CD4-positive, alpha-beta memory T cell (primary cell): ENCODE results near the gene SNAPC2. TPM values are rescaled to one million over a fixed set of nuclear protein-coding genes. Genes with fewer than 3 reads are reported as not detected.
"Not testable (repeated sequence)": the region's sequence is repeated elsewhere in the genome, so short reads cannot be mapped to it uniquely, and the experiment has no call there.

Experiments
- CTCF ChIA-PET: fragments of 350-600 bp; sonication (Branson Sonifier 250); formaldehyde crosslinking; loops from one replicate; lab custom pipeline; 2021; ENCODE audit warnings: inconsistent platforms; ENCODE audit not compliant: partially characterized antibody; lab: Charles Lee
- POLR2A ChIA-PET: fragments of 350-600 bp; sonication (Branson Sonifier 250); formaldehyde crosslinking; loops from one replicate; lab custom pipeline; 2021; ENCODE audit not compliant: partially characterized antibody; lab: Charles Lee
- DNase-seq, 5 donors: peaks; one replicate each; pipeline versions ENCODE4 v3.0.0 to v3.0.0-alpha.2; 2020 to 2022; ENCODE audit warnings: mixed read lengths in 1 of 5
- H3K27ac ChIP-seq: one replicate; pipeline ENCODE4 v1.7.0; 2013; ENCODE audit warnings: low read depth, low read length
- H3K27me3 ChIP-seq: 2 replicates; pipeline ENCODE4 v1.7.0; 2013; ENCODE audit warnings: mild to moderate bottlenecking, low read length, moderate library complexity; ENCODE audit not compliant: insufficient read depth
- H3K36me3 ChIP-seq: 2 replicates; pipeline ENCODE4 v1.7.0; 2013; ENCODE audit warnings: mild to moderate bottlenecking, low read length, moderate library complexity; ENCODE audit not compliant: insufficient read depth
- H3K4me1 ChIP-seq: 2 replicates; pipeline ENCODE4 v1.7.0; 2013; ENCODE audit warnings: mild to moderate bottlenecking, low read length, moderate library complexity; ENCODE audit not compliant: insufficient read depth
- H3K4me3 ChIP-seq, 2 donors: one replicate each; pipeline ENCODE4 v1.7.0; 2013; ENCODE audit warnings: low read length in 2 of 2, mild to moderate bottlenecking in 1 of 2
- H3K9me3 ChIP-seq, 2 donors: one replicate each; pipeline ENCODE4 v1.7.0; 2013; ENCODE audit warnings: low read length in 2 of 2, control low read depth in 1 of 2; ENCODE audit not compliant: control insufficient read depth in 1 of 2
- H3K27ac Mint-ChIP-seq, 7 donors: one replicate each; pipeline ENCODE4 v1.8.0; 2020 to 2021; ENCODE audit warnings: mixed read lengths in 7 of 7, mild to moderate bottlenecking in 6 of 7, inconsistent platforms in 3 of 7, moderate library complexity in 3 of 7
- H3K27me3 Mint-ChIP-seq, 2 donors: one replicate each; pipeline ENCODE4 v1.8.0; 2020 to 2021; ENCODE audit warnings: mixed read lengths in 2 of 2
- H3K36me3 Mint-ChIP-seq, 2 donors: one replicate each; pipeline ENCODE4 v1.8.0; 2020 to 2021; ENCODE audit warnings: mixed read lengths in 2 of 2, inconsistent platforms in 1 of 2, mild to moderate bottlenecking in 1 of 2
- H3K4me1 Mint-ChIP-seq, 4 donors: one replicate each; pipeline ENCODE4 v1.8.0; 2020 to 2021; ENCODE audit warnings: mixed read lengths in 4 of 4, mild to moderate bottlenecking in 1 of 4
- H3K4me3 Mint-ChIP-seq, 8 donors: one replicate each; pipeline ENCODE4 v1.8.0; 2020 to 2021; ENCODE audit warnings: mixed read lengths in 8 of 8, mild to moderate bottlenecking in 7 of 8, moderate library complexity in 6 of 8, inconsistent platforms in 3 of 8
- H3K9me3 Mint-ChIP-seq, 8 donors: one replicate each; pipeline ENCODE4 v1.8.0; 2020 to 2021; ENCODE audit warnings: mixed read lengths in 8 of 8, mild to moderate bottlenecking in 5 of 8, inconsistent platforms in 3 of 8, moderate library complexity in 1 of 8
- intact Hi-C: fragments of 100-400 bp; cut with micrococcal nuclease; formaldehyde crosslinking; loops from one replicate; pipeline ENCODE4 v1.15.1; 2023
- polyA plus RNA-seq, 2 donors: library from polyadenylated mRNA; unstranded; fragments of 300-500 nt; fragmentation: Illumina TruSeq; gene quantifications; one replicate each; pipeline ENCODE4 v1.2.3, GENCODE V29; 2021
- total RNA-seq, 2 experiments: library from RNA; stranded (reverse); gene quantifications; one replicate each; pipeline ENCODE4 v1.2.3, GENCODE V29; 2021

SNAPC2 gene
- total and polyA plus RNA-seq, 4 experiments from 2014 or later, result 9.0 to 22.1 (median 17.6) TPM

DNA sequence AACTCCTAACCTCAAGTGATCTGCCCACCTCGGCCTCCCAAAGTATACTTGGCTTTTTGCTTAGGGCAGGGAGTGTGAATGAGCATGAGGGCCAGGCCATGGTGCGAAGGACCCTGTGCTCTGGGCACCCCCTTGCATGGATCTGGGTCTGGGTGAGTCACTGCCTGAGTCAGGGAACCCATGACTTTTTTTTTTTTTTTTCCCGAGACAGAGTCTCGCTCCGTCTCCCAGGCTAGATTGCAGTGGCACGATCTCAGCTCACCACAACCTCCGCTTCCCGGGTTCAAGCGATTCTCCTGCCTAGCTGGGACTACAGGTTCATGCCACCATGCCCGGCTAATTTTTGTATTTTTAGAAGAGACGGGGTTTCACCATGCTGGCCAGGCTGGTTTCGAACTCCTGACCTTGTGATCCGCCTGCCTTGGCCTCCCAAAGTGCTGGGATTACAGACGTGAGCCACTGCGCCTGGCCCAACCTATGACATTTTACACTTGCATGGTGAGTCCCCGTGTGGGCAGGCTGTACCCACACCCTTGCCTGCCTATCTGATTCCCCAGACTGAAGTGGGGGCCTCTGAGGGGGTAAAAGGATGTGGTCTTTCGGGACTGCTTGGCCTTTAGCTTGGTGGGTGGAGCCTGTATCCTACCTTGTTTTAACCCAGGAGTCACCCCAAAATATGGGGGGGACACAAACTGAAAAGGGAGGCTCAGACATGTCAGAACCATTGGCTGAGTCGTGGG lies 26.6 kb upstream of the SNAPC2 start:
- H3K27me3 ChIP-seq, H3K36me3 ChIP-seq, intact Hi-C loops, H3K9me3 ChIP-seq, DNase-seq, H3K9me3 Mint-ChIP-seq, H3K4me1 ChIP-seq, H3K4me3 ChIP-seq, H3K27ac Mint-ChIP-seq, POLR2A ChIA-PET, H3K36me3 Mint-ChIP-seq, H3K4me3 Mint-ChIP-seq, H3K27ac ChIP-seq, H3K4me1 Mint-ChIP-seq: not testable (repeated sequence)
- CTCF ChIA-PET, result interaction anchor here (0.6 kb wide), 1 partner anchor 8 kb away, joined by 4 read pairs; no protein-coding TSS in a partner anchor
- H3K27me3 Mint-ChIP-seq, result peaks cover 9 to 13% of the 10 kb centered on the region in 2 donors

DNA sequence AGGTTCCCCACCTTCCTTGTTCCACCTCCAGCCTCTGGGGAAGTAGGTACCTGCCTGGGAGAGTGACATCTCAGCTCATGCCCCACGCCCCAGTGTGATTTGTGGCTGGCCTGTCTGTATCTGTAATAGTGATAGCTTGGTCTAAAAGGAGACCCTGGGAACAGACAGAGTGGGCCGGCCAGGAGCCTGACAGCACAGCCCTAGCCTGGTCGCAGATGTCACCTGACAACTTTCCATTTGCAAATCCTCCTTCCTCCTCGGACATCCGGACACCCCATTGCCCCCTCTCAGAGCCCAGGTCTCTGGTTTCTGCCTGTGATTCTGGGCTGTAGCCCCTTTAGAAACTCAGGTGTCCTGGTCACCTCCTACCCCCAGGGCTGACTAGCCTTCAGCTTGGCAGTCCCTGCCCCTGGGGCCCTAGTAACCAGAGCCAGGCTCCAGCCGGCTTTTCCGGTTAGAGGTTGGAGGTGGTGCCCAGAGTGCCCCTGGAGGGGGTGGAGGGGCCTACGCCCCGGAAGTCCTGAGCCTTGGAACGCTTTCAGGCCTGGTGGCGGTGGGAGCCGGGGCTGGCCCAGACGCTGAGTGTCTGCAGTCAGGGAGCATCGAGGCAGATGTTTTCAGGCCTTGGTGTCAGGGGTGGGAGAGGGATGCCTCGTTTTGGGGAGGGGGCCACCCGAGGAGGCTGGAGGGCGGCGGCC lies 25.4 kb upstream of the SNAPC2 start:
- no peaks in the 10 kb centered on the region for H3K36me3 ChIP-seq
- POLR2A ChIA-PET, result no interaction called here
- no peak overlapping the region for H3K4me3 ChIP-seq
- H3K27ac ChIP-seq, result no peak overlapping the region
- CTCF ChIA-PET, result no interaction called here
- H3K27me3 Mint-ChIP-seq, result peaks cover 10 to 11% of the 10 kb centered on the region in 2 donors
- H3K4me1 Mint-ChIP-seq, result no peaks in the 10 kb centered on the region
- intact Hi-C loops, result no loop called here
- no peak overlapping the region for H3K27ac Mint-ChIP-seq
- H3K9me3 ChIP-seq, result no peaks in the 10 kb centered on the region
- no peaks in the 10 kb centered on the region for H3K27me3 ChIP-seq
- no peak for DNase-seq
- no peaks in the 10 kb centered on the region for H3K9me3 Mint-ChIP-seq
- H3K4me1 ChIP-seq, result no peaks in the 10 kb centered on the region
- H3K36me3 Mint-ChIP-seq, result no peaks in the 10 kb centered on the region
- H3K4me3 Mint-ChIP-seq, result no peak overlapping the region

DNA sequence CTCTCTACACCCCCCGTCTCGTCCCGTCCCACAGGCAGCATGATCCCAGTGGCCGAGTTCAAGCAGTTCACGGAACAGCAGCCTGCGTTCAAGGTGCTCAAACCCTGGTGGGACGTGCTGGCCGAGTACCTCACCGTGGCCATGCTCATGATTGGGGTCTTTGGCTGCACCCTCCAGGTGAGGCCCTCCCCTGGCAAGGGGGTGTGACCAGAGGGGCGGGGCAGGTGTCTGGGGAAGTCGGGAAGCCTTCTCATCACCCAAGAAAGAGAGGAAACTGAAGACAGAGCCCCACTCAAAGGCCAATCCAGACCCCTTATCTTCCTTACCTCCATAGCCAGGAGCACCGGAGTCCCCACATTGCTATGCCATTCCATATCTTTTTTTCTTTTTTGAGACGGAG lies 24.6 kb upstream of the SNAPC2 start:
- Mint-ChIP-seq H3K27me3 (peaks cover 7 to 10% of the 10 kb centered on the region in 2 donors), H3K27ac (no peak overlapping the region), H3K4me1 (no peaks in the 10 kb centered on the region), H3K4me3 (no peak overlapping the region), H3K36me3 (no peaks in the 10 kb centered on the region), H3K9me3 (no peaks in the 10 kb centered on the region)
- Histone ChIP-seq H3K27ac (no peak overlapping the region), H3K4me3 (no peak overlapping the region), H3K27me3 (no peaks in the 10 kb centered on the region), H3K4me1 (no peaks in the 10 kb centered on the region), H3K36me3 (no peaks in the 10 kb centered on the region), H3K9me3 (no peaks in the 10 kb centered on the region)
- POLR2A ChIA-PET, result no interaction called here
- CTCF ChIA-PET, result no interaction called here
- intact Hi-C loops, result no loop called here
- DNase-seq, result no peak

DNA sequence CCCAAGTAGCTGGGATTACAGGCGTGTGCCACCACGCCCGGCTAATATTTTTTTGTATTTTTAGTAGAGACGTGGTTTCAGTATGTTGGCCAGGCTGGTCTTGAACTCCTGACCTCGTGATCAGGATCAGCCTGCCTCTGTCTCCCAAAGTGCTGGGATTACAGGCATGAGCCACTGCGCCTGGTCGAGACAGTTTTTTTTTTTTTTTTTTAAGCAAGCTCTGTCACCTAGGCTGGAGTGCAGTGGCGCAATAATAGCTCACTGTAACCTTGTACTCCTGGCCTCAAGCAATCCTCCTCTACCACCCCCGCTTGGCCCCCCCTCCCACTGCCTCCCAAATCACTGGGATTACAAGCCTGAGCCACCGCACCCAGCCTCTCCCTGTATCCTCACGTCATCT lies 22.8 kb upstream of the SNAPC2 start:
- H3K4me3 Mint-ChIP-seq, result no peak overlapping the region
- Histone ChIP-seq H3K9me3 (no peaks in the 10 kb centered on the region), H3K4me1 (no peaks in the 10 kb centered on the region), H3K36me3 (no peaks in the 10 kb centered on the region), H3K27me3 (no peaks in the 10 kb centered on the region), H3K27ac (no peak overlapping the region), H3K4me3 (no peak overlapping the region)
- no peaks in the 10 kb centered on the region for H3K9me3 Mint-ChIP-seq
- H3K27ac Mint-ChIP-seq, result no peak overlapping the region
- H3K27me3 Mint-ChIP-seq, result peaks cover 5 to 6% of the 10 kb centered on the region in 2 donors
- ChIA-PET POLR2A (no interaction called here), CTCF (interaction anchor here (1.8 kb wide), 1 partner anchor 28 kb away, joined by 7 read pairs; no protein-coding TSS in a partner anchor)
- no peaks in the 10 kb centered on the region for H3K36me3 Mint-ChIP-seq
- intact Hi-C loops, result no loop called here
- no peaks in the 10 kb centered on the region for H3K4me1 Mint-ChIP-seq
- DNase-seq, result no peak

DNA sequence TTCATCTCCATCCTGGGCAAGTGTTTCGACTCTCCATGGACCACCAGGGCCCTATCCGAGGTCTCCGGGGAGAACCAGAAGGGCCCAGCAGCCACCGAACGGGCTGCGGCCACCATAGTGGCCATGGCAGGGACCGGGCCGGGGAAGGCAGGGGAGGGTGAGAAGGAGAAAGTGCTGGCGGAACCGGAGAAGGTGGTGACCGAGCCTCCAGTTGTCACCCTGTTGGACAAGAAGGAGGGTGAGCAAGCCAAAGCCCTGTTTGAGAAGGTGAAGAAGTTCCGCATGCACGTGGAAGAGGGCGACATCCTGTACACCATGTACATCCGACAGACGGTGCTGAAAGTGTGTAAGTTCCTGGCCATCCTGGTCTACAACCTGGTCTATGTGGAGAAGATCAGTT lies 21.2 kb upstream of the SNAPC2 start:
- no peak overlapping the region for H3K27ac Mint-ChIP-seq
- H3K27me3 ChIP-seq, result no peaks in the 10 kb centered on the region
- H3K9me3 Mint-ChIP-seq, result peaks cover 0 to 5% (median 1%) of the 10 kb centered on the region in 8 donors
- H3K4me1 Mint-ChIP-seq, result peaks cover 5 to 14% (median 9%) of the 10 kb centered on the region in 4 donors
- H3K36me3 Mint-ChIP-seq, result peaks cover 0 to 4% of the 10 kb centered on the region in 2 donors
- no peak overlapping the region for H3K4me3 Mint-ChIP-seq
- intact Hi-C loops, result no loop called here
- no peak overlapping the region for H3K27ac ChIP-seq
- peaks cover 9% of the 10 kb centered on the region for H3K4me1 ChIP-seq
- CTCF ChIA-PET, result interaction anchor here (1.7 kb wide), 1 partner anchor 29 kb away, joined by 4 read pairs; no protein-coding TSS in a partner anchor
- H3K4me3 ChIP-seq, result no peak overlapping the region
- POLR2A ChIA-PET, result interaction anchor here (1.3 to 1.8 kb wide), 2 partner anchors 30 to 45 kb away, joined by 4 to 5 read pairs; partner anchors contain the start of gene TIMM44
- DNase-seq, result no peak
- H3K36me3 ChIP-seq, result no peaks in the 10 kb centered on the region
- no peaks in the 10 kb centered on the region for H3K9me3 ChIP-seq
- H3K27me3 Mint-ChIP-seq, result peaks cover 8% of the 10 kb centered on the region in 2 donors

DNA sequence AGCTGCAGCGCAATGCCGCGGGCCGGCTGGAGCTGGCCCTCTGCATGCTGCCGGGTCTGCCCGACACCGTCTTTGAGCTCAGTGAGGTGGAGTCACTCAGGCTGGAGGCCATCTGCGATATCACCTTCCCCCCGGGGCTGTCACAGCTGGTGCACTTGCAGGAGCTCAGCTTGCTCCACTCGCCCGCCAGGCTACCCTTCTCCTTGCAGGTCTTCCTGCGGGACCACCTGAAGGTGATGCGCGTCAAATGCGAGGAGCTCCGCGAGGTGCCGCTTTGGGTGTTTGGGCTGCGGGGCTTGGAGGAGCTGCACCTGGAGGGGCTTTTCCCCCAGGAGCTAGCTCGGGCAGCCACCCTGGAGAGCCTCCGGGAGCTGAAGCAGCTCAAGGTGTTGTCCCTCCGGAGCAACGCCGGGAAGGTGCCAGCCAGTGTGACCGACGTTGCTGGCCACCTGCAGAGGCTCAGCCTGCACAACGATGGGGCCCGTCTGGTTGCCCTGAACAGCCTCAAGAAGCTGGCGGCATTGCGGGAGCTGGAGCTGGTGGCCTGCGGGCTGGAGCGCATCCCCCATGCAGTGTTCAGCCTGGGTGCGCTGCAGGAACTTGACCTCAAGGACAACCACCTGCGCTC lies 20.3 kb upstream of the SNAPC2 start:
- H3K27me3 ChIP-seq, result no peaks in the 10 kb centered on the region
- H3K36me3 ChIP-seq, result no peaks in the 10 kb centered on the region
- H3K27ac Mint-ChIP-seq, result no peak overlapping the region
- peaks cover 5 to 6% of the 10 kb centered on the region in 2 donors for H3K27me3 Mint-ChIP-seq
- CTCF ChIA-PET, result interaction anchor here (1.7 to 2.6 kb wide), 2 partner anchors 30 to 44 kb away, joined by 4 to 10 read pairs; partner anchors contain the start of gene TIMM44
- POLR2A ChIA-PET, result interaction anchor here (0.5 to 1.8 kb wide), 3 partner anchors 13 to 44 kb away, joined by 3 to 5 read pairs (median 4); partner anchors contain the start of gene TIMM44
- H3K9me3 ChIP-seq, result no peaks in the 10 kb centered on the region
- no peak overlapping the region for H3K4me3 ChIP-seq
- intact Hi-C loops, result no loop called here
- H3K9me3 Mint-ChIP-seq, result peaks cover 0 to 5% (median 1%) of the 10 kb centered on the region in 8 donors
- H3K27ac ChIP-seq, result no peak overlapping the region
- H3K4me3 Mint-ChIP-seq, result no peak overlapping the region
- H3K36me3 Mint-ChIP-seq, result peaks cover 0 to 11% of the 10 kb centered on the region in 2 donors
- peaks cover 15% of the 10 kb centered on the region for H3K4me1 ChIP-seq
- H3K4me1 Mint-ChIP-seq, result peaks cover 9 to 21% (median 15%) of the 10 kb centered on the region in 4 donors
- no peak for DNase-seq
